Uterus (tissue), 4 donors: ENCODE data around the gene PNLIPRP1. TPM values are rescaled to one million over a fixed set of nuclear protein-coding genes. Genes with fewer than 3 reads are reported as not detected.

ENCODE experiments used
- DNase-seq, 2 donors: peaks; one replicate each; pipeline ENCODE4 v3.0.0-alpha.2; 2019 to 2020
- H3K27ac ChIP-seq, 2 donors: fragments of 200-600 bp; sonication (generic); 1 replicate in 1 of 2; 2 replicates in 1 of 2; pipeline ENCODE4 v1.5.1; 2016 to 2018
- H3K27me3 ChIP-seq, 2 donors: fragments of 200-600 bp; sonication (generic); one replicate each; pipeline ENCODE4 v1.5.1; 2018 to 2019; ENCODE audit warnings: control low read depth in 1 of 2
- H3K36me3 ChIP-seq, 2 donors: fragments of 200-600 bp; sonication (generic); one replicate each; pipeline ENCODE4 v1.5.1; 2019; ENCODE audit warnings: control low read depth in 1 of 2
- H3K4me1 ChIP-seq, 2 donors: fragments of 200-600 bp; sonication (generic); one replicate each; pipeline ENCODE4 v1.5.1; 2018 to 2019; ENCODE audit warnings: control low read depth in 1 of 2
- H3K4me3 ChIP-seq, 2 donors: fragments of 200-600 bp; sonication (generic); 1 replicate in 1 of 2; 2 replicates in 1 of 2; pipeline ENCODE4 v1.5.1; 2018 to 2019; ENCODE audit warnings: mild to moderate bottlenecking in 1 of 2
- H3K9me3 ChIP-seq, 2 donors: fragments of 200-600 bp; sonication (generic); one replicate each; pipeline ENCODE4 v1.5.1; 2019; ENCODE audit warnings: control low read depth in 1 of 2
- POLR2A ChIP-seq, 2 donors: fragments of 450-650 bp; IDR thresholded peaks; one replicate each; pipeline ENCODE4 v1.6.1; 2016; ENCODE audit warnings: antibody characterized with exemption in 2 of 2, mild to moderate bottlenecking in 1 of 2, moderate library complexity in 1 of 2
- intact Hi-C: fragments of 100-400 bp; cut with DNase I; formaldehyde crosslinking; loops from one replicate; pipeline ENCODE4 v1.15.1; 2023; ENCODE audit warnings: low total_unique reads
- total RNA-seq, 4 donors: library from RNA; depleted of rRNA in 3 of 4; stranded (reverse); fragments of >200 nt in 3 of 4; gene quantifications; one replicate each; pipeline versions ENCODE4 v1.1.0 to v1.2.4, GENCODE V29; 2014 to 2023
- TF ChIP-seq, protein P1 (sequence below), 4 experiments: fragments of 200-600 bp in 2 of 4; fragments of 450-650 bp in 2 of 4; sonication (generic) in 2 of 4; IDR thresholded peaks; one replicate each; pipeline ENCODE4 v1.5.1; 2016 to 2019; ENCODE audit warnings: antibody characterized with exemption in 4 of 4, mild to moderate bottlenecking in 2 of 4, moderate library complexity in 1 of 4
- donor health status: DM: yes; HTN: yes; CAD: no.

PNLIPRP1 gene
- total RNA-seq, 4 donors from 2014 or later = not detected

DNA sequence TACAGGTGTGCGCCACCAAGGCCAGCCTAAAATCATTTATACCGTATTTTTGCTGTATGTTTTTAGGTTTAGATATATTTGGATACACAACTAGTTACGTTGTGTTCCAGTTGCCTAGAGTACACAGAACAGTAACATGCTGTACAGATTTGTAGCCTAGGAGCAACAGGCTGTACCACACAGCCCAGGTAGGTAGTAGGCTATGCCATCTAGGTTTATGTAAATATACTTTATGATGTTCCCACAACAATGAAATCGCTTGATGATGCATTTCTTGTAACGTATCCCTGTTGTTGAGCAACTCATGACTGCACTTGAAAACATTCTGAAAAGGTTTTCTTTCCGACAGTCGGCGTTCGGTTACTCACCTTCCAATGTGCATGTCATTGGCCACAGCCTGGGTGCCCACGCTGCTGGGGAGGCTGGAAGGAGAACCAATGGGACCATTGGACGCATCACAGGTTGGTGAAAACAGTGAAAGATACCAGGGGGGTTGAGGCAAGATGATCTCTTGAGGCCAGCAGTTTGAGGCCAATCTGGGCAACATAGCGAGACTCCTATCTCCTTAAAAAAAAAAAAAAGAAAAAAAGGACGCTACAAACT, 37.3 kb upstream of the PNLIPRP1 start:
- intact Hi-C loops = no loop called here
- Histone ChIP-seq H3K27ac (no peak overlapping the region), H3K36me3 (no peaks in the 10 kb centered on the region), H3K9me3 (no peaks in the 10 kb centered on the region), H3K4me1 (no peaks in the 10 kb centered on the region), H3K27me3 (no peaks in the 10 kb centered on the region), H3K4me3 (no peak overlapping the region)
- DNase-seq = no peak
- TF ChIP-seq, protein P1, sequence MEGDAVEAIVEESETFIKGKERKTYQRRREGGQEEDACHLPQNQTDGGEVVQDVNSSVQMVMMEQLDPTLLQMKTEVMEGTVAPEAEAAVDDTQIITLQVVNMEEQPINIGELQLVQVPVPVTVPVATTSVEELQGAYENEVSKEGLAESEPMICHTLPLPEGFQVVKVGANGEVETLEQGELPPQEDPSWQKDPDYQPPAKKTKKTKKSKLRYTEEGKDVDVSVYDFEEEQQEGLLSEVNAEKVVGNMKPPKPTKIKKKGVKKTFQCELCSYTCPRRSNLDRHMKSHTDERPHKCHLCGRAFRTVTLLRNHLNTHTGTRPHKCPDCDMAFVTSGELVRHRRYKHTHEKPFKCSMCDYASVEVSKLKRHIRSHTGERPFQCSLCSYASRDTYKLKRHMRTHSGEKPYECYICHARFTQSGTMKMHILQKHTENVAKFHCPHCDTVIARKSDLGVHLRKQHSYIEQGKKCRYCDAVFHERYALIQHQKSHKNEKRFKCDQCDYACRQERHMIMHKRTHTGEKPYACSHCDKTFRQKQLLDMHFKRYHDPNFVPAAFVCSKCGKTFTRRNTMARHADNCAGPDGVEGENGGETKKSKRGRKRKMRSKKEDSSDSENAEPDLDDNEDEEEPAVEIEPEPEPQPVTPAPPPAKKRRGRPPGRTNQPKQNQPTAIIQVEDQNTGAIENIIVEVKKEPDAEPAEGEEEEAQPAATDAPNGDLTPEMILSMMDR (IDR thresholded peaks at IDR 0.05) = no peak
- TF ChIP-seq POLR2A (IDR thresholded peaks at IDR 0.05) = no peak

DNA sequence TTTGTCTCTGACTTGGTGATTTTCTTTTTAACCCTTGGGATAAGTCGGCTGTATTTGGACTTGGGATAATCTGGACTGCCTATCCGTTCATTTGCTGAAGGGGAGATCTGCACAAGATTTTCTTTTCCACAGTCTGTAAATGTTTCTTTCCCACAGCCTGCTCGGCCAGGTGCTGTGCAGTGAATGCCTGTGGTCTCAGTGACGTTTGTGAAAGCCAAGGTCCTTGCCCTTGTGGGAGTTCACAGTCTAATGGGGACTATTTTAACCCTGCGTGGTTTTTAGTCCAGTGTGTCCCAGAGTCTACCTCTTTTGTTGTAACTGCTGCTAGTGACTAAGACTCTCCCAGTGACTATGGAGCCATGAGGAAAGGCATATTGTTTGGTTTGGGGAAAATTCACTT, 36.1 kb upstream of the PNLIPRP1 start:
- intact Hi-C loops = no loop called here
- H3K27ac ChIP-seq = no peak overlapping the region
- H3K36me3 ChIP-seq = no peaks in the 10 kb centered on the region
- no peaks in the 10 kb centered on the region for H3K9me3 ChIP-seq
- DNase-seq = no peak
- H3K27me3 ChIP-seq = no peaks in the 10 kb centered on the region
- H3K4me1 ChIP-seq = no peaks in the 10 kb centered on the region
- no peak for TF ChIP-seq POLR2A (IDR thresholded peaks at IDR 0.05)
- TF ChIP-seq, protein P1 (IDR thresholded peaks at IDR 0.05) = no peak
- H3K4me3 ChIP-seq = no peak overlapping the region

DNA sequence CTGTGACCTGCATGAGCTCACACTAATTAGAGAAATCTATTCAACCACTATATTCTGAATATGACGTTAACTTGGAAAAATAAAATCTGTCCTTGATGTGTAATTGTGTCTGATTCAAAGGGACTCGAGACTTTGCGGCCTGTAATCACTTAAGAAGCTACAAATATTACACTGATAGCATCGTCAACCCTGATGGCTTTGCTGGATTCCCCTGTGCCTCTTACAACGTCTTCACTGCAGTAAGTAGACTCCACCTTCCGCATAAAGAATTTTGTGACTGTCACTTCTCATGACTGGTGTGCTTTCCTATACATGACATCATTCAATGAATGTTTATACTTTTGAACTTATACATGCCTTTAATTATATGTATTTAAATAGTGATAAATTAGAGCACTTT, 34.9 kb upstream of the PNLIPRP1 start:
- H3K27ac ChIP-seq = no peak overlapping the region
- intact Hi-C loops = no loop called here
- no peaks in the 10 kb centered on the region for H3K27me3 ChIP-seq
- no peak overlapping the region for H3K4me3 ChIP-seq
- TF ChIP-seq POLR2A (IDR thresholded peaks at IDR 0.05) = no peak
- TF ChIP-seq, protein P1 (IDR thresholded peaks at IDR 0.05) = no peak
- no peaks in the 10 kb centered on the region for H3K36me3 ChIP-seq
- H3K4me1 ChIP-seq = no peaks in the 10 kb centered on the region
- no peak for DNase-seq
- H3K9me3 ChIP-seq = no peaks in the 10 kb centered on the region

DNA sequence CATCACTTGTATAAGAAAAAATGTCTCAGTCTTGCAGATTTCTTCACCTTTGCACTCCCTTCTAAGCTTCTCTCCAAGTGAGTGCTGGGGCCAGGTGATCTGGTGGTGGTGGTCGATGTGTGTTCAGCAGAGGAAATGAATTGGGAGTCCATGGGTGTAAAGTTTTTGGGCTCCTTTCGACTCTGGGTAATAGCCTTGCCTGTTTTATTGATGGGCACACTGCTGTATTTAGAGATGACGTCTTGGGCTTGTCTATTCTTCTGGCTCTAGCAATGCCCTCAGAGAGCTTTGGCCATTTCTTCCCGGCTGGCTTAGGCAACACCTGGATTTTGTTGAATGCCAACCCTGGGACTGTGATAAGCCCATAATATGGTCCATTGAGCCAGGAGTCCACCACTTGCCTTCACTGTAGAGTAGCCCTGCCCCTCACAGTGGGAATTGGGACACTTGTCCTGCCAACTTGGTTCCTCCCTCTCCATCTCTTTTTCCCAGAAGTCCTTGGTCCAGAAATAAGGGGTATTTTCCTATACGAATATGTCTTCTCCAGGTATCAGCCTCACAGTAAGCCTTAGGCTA, 33.4 kb upstream of the PNLIPRP1 start:
- H3K27me3 ChIP-seq = no peaks in the 10 kb centered on the region
- no peak overlapping the region for H3K27ac ChIP-seq
- H3K36me3 ChIP-seq = no peaks in the 10 kb centered on the region
- TF ChIP-seq POLR2A (IDR thresholded peaks at IDR 0.05) = no peak
- TF ChIP-seq, protein P1 (IDR thresholded peaks at IDR 0.05) = no peak
- DNase-seq = no peak
- intact Hi-C loops = no loop called here
- H3K4me3 ChIP-seq = no peak overlapping the region
- no peaks in the 10 kb centered on the region for H3K9me3 ChIP-seq
- no peaks in the 10 kb centered on the region for H3K4me1 ChIP-seq

DNA sequence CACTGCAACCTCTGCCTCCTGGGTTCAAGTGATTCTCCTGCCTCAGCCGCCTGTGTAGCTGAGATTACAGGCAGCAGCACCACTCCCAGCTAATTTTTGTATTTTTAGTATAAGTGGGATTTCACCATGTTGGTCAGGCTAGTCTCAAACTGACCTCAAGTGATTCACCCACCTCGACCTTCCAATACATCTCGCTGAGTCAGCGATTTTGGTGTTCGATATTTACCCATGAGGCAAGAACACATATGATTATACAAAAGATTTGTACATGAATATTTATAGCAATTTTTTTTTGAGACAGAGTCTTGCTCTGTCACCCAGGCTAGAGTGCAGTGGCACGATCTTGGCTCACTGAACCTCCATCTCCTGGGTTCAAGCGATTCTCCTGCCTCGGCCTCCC, 25.2 kb upstream of the PNLIPRP1 start:
- Histone ChIP-seq H3K27ac (no peak overlapping the region), H3K4me3 (no peak overlapping the region), H3K4me1 (no peaks in the 10 kb centered on the region), H3K9me3 (no peaks in the 10 kb centered on the region), H3K27me3 (no peaks in the 10 kb centered on the region), H3K36me3 (no peaks in the 10 kb centered on the region)
- TF ChIP-seq, protein P1 (IDR thresholded peaks at IDR 0.05) = no peak
- TF ChIP-seq POLR2A (IDR thresholded peaks at IDR 0.05) = no peak
- DNase-seq = no peak
- intact Hi-C loops = no loop called here
